H9 (cell line): Measurements from ENCODE around the gene XBP1. TPM values are rescaled to one million over a fixed set of nuclear protein-coding genes. Genes with fewer than 3 reads are reported as not detected.

Experiments used
- DNase-seq: peaks from one replicate; pipeline ENCODE4 v3.0.0-alpha.2; 2017
- H2AFZ ChIP-seq: one replicate; pipeline ENCODE4 v1.6.1; 2013; ENCODE audit warnings: mild to moderate bottlenecking, low read length, control low read depth, moderate library complexity
- H2AK5ac ChIP-seq: 2 replicates; pipeline ENCODE4 v1.6.1; 2013; ENCODE audit warnings: low read length, control low read depth, mixed read lengths; ENCODE audit not compliant: insufficient read length
- H2BK120ac ChIP-seq: one replicate; pipeline ENCODE4 v1.6.1; 2013; ENCODE audit warnings: low read depth, mild to moderate bottlenecking, low read length, control low read depth, inconsistent platforms; ENCODE audit not compliant: poor library complexity, severe bottlenecking
- H2BK12ac ChIP-seq: 2 replicates; pipeline ENCODE4 v1.6.1; 2013; ENCODE audit warnings: low read length, control low read depth, mixed read lengths, low read depth; ENCODE audit not compliant: insufficient read length
- H2BK15ac ChIP-seq: 2 replicates; pipeline ENCODE4 v1.6.1; 2013; ENCODE audit warnings: low read depth, low read length, control low read depth
- H2BK20ac ChIP-seq: one replicate; pipeline ENCODE4 v1.6.1; 2013; ENCODE audit warnings: low read depth, mild to moderate bottlenecking, low read length, control low read depth, inconsistent platforms; ENCODE audit not compliant: poor library complexity, severe bottlenecking
- H2BK5ac ChIP-seq: 2 replicates; pipeline ENCODE4 v1.6.1; 2013; ENCODE audit warnings: low read length, control low read depth, mixed read lengths; ENCODE audit not compliant: insufficient read length
- H3K14ac ChIP-seq: 2 replicates; pipeline ENCODE4 v1.6.1; 2013; ENCODE audit warnings: low read length, control low read depth; ENCODE audit not compliant: insufficient read depth
- H3K18ac ChIP-seq: 2 replicates; pipeline ENCODE4 v1.6.1; 2013; ENCODE audit warnings: low read depth, mild to moderate bottlenecking, mixed read lengths, low read length, control low read depth; ENCODE audit not compliant: insufficient read length
- H3K23ac ChIP-seq: 2 replicates; pipeline ENCODE4 v1.6.1; 2013; ENCODE audit warnings: low read length, control low read depth, mixed read lengths, low read depth; ENCODE audit not compliant: insufficient read length
- H3K23me2 ChIP-seq: 2 replicates; pipeline ENCODE4 v1.6.1; 2013; ENCODE audit warnings: low read depth, mild to moderate bottlenecking, mixed read lengths, low read length, control low read depth; ENCODE audit not compliant: insufficient read length, poor library complexity, severe bottlenecking
- H3K27ac ChIP-seq: 2 replicates; pipeline ENCODE4 v1.5.1; 2013; ENCODE audit warnings: low read length, control low read depth, mixed read lengths, low read depth; ENCODE audit not compliant: insufficient read length
- H3K27me3 ChIP-seq: 2 replicates; pipeline ENCODE4 v1.6.1; 2013; ENCODE audit warnings: low read length, control low read depth, inconsistent platforms; ENCODE audit not compliant: insufficient read depth
- H3K4ac ChIP-seq: 2 replicates; pipeline ENCODE4 v1.6.1; 2013; ENCODE audit warnings: low read depth, mild to moderate bottlenecking, control low read depth, inconsistent platforms, low read length, moderate library complexity
- H3K4me1 ChIP-seq: 2 replicates; pipeline ENCODE4 v1.6.1; 2013; ENCODE audit warnings: low read length, control low read depth, inconsistent platforms; ENCODE audit not compliant: insufficient read depth
- H3K4me2 ChIP-seq: 2 replicates; pipeline ENCODE4 v1.6.1; 2013; ENCODE audit warnings: low read length, control low read depth, mixed read lengths; ENCODE audit not compliant: insufficient read length, insufficient read depth
- H3K56ac ChIP-seq: 2 replicates; pipeline ENCODE4 v1.6.1; 2013; ENCODE audit warnings: low read depth, mild to moderate bottlenecking, mixed read lengths, low read length, control low read depth; ENCODE audit not compliant: insufficient read length
- H3K79me1 ChIP-seq: 2 replicates; pipeline ENCODE4 v1.6.1; 2013; ENCODE audit warnings: low read depth, mild to moderate bottlenecking, moderate library complexity, low read length, control low read depth, inconsistent platforms; ENCODE audit not compliant: insufficient read depth, poor library complexity, severe bottlenecking
- H3K79me2 ChIP-seq: 2 replicates; pipeline ENCODE4 v1.6.1; 2013; ENCODE audit warnings: low read length, control low read depth, inconsistent platforms; ENCODE audit not compliant: insufficient read depth
- H3K9ac ChIP-seq: 2 replicates; pipeline ENCODE4 v1.6.1; 2013; ENCODE audit warnings: low read length, control low read depth, mixed read lengths; ENCODE audit not compliant: insufficient read length; ENCODE audit errors: extremely low read depth
- H3K9me3 ChIP-seq: one replicate; pipeline ENCODE4 v1.6.1; 2013; ENCODE audit warnings: low read depth, low read length, inconsistent platforms; ENCODE audit not compliant: control insufficient read depth
- H3T11ph ChIP-seq: one replicate; pipeline ENCODE4 v1.6.1; 2013; ENCODE audit warnings: mild to moderate bottlenecking, low read length, control low read depth, inconsistent platforms
- H4K20me1 ChIP-seq: one replicate; pipeline ENCODE4 v1.6.1; 2013; ENCODE audit not compliant: control insufficient read depth, insufficient read length, insufficient read depth
- H4K5ac ChIP-seq: 2 replicates; pipeline ENCODE4 v1.6.1; 2013; ENCODE audit warnings: low read depth, mild to moderate bottlenecking, mixed read lengths, low read length, control low read depth; ENCODE audit not compliant: insufficient read length
- H4K8ac ChIP-seq: replicated peaks from 2 replicates; pipeline ENCODE4 v1.6.1; 2013; ENCODE audit warnings: low read length, control low read depth, mixed read lengths, low read depth; ENCODE audit not compliant: insufficient read length
- H4K91ac ChIP-seq: 2 replicates; pipeline ENCODE4 v1.6.1; 2013; ENCODE audit warnings: low read depth, mild to moderate bottlenecking, moderate library complexity, mixed read lengths, low read length, control low read depth; ENCODE audit not compliant: insufficient read length
- H3K27ac Mint-ChIP-seq, 3 experiments: 2 replicates in 2 of 3; 3 replicates in 1 of 3; pipeline ENCODE4 v1.8.0; 2020 to 2021; ENCODE audit warnings: mixed read lengths in 3 of 3, mild to moderate bottlenecking in 1 of 3, moderate library complexity in 1 of 3
- H3K27me3 Mint-ChIP-seq: 2 replicates; pipeline ENCODE4 v1.8.0; 2021; ENCODE audit warnings: low read depth, mild to moderate bottlenecking, moderate library complexity, mixed read lengths
- H3K36me3 Mint-ChIP-seq, 3 experiments: 2 replicates in 2 of 3; 3 replicates in 1 of 3; pipeline ENCODE4 v1.8.0; 2020 to 2021; ENCODE audit warnings: low read depth in 3 of 3, mixed read lengths in 3 of 3; ENCODE audit not compliant: insufficient read depth in 1 of 3
- H3K4me1 Mint-ChIP-seq, 2 experiments: 2 replicates each; pipeline ENCODE4 v1.8.0; 2020; ENCODE audit warnings: mixed read lengths in 2 of 2
- H3K4me3 Mint-ChIP-seq, 2 experiments: 2 replicates in 1 of 2; 3 replicates in 1 of 2; pipeline ENCODE4 v1.8.0; 2020 to 2021; ENCODE audit warnings: mild to moderate bottlenecking in 2 of 2, mixed read lengths in 2 of 2, moderate library complexity in 1 of 2
- H3K9me3 Mint-ChIP-seq, 2 experiments: 2 replicates in 1 of 2; 3 replicates in 1 of 2; pipeline ENCODE4 v1.8.0; 2020; ENCODE audit warnings: mild to moderate bottlenecking in 2 of 2, mixed read lengths in 2 of 2, moderate library complexity in 1 of 2
- CTCF ChIP-seq: fragments of 200-600 bp; sonication (generic); conservative IDR thresholded peaks from 3 replicates; pipeline ENCODE4 v1.8.0; 2021; ENCODE audit warnings: antibody characterized with exemption, mild to moderate bottlenecking
- WGBS: extraction: QIAGEN DNeasy Blood & Tissue Kit; methylation state at CpG from one replicate; pipeline ENCODE4 v1.1.7; 2013; ENCODE audit warnings: missing lambda C conversion rate, low lambda C conversion rate, mixed read lengths; ENCODE audit not compliant: insufficient read length; ENCODE audit errors: extremely low coverage; 5-methylcytosine and 5-hydroxymethylcytosine counted together
- total RNA-seq: library from RNA; stranded (reverse); gene quantifications from 2 replicates; pipeline ENCODE4 v1.2.1, GENCODE V29; 2021

The XBP1 gene
- total RNA-seq, 1 experiment from 2014 or later = 114 TPM

DNA sequence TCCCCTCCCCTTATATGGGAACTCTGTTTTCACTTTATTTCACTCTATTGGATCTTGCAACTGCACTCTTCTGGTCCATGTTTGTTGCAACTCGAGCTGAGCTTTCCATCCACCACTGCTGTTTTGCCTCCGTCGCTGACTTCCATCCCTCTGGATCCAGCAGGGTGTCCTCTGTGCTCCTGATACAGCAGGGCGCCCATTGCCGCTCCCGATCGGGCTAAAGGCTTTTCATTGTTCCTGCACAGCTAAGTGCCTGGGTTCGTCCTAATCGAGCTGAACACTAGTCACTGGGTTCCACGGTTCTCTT is 39.0 kb downstream of the XBP1 start:
- no peak overlapping the region; a peak in 1 of 5 replicates for H3K4me3 Mint-ChIP-seq

More for the DNA sequence above, 39.0 kb downstream of the XBP1 start:
- no CpG with 5 or more reads among the region's 10 CpGs for WGBS
- Histone ChIP-seq H2BK5ac (no peak overlapping the region), H3K56ac (no peak overlapping the region), H3K18ac (peak overlapping the region; percentile 45), H2BK120ac (no peak overlapping the region), H2AK5ac (no peak overlapping the region), H4K8ac (no peak overlapping the region), H3K79me1 (no peaks in the 10 kb centered on the region), H4K91ac (no peak overlapping the region), H3K23me2 (no peaks in the 10 kb centered on the region), H4K20me1 (no peaks in the 10 kb centered on the region), H3K27ac (peak overlapping the region; percentile 17), H3K27me3 (no peaks in the 10 kb centered on the region), H2BK15ac (no peak overlapping the region), H4K5ac (no peak overlapping the region), H3K9ac (no peak overlapping the region), H3K4ac (no peak overlapping the region), H3K23ac (no peak overlapping the region), H3T11ph (no peak overlapping the region), H3K4me1 (no peaks in the 10 kb centered on the region; the same call in 1 of the 2 replicates), H2BK20ac (no peak overlapping the region), H2AFZ (no peak overlapping the region), H3K9me3 (no peaks in the 10 kb centered on the region), H2BK12ac (peak overlapping the region; percentile 7), H3K79me2 (no peaks in the 10 kb centered on the region), H3K4me2 (no peak overlapping the region), H3K14ac (no peak overlapping the region)
- Mint-ChIP-seq H3K27ac (peak overlapping the region; percentile 87 to 96 (median 88)), H3K9me3 (peaks cover 10 to 11% of the 10 kb centered on the region in 2 experiments; a peak in 4 of 5 replicates), H3K4me1 (peaks cover 20 to 25% of the 10 kb centered on the region in 2 experiments), H3K27me3 (no peaks in the 10 kb centered on the region; the same call in 1 of the 2 replicates), H3K36me3 (peaks cover 8 to 14% (median 14%) of the 10 kb centered on the region in 3 experiments)
- no peak for TF ChIP-seq CTCF
- peak; percentile 41 for DNase-seq
